HEK293 (cell line): ENCODE data around the gene AOC3.
"Not testable (repeated sequence)": the region's sequence is repeated elsewhere in the genome, so short reads cannot be mapped to it uniquely, and the experiment has no call there.

ENCODE experiments used
- CTCF ChIA-PET: fragments of 350-600 bp; formaldehyde crosslinking; extraction: SDS; loops from one replicate; lab custom pipeline; 2021; ENCODE audit warnings: antibody characterized with exemption; lab: Yijun Ruan, JAX
- POLR2A ChIA-PET: fragments of 300-600 bp; formaldehyde crosslinking; extraction: SDS; loops from one replicate; lab custom pipeline; 2020; ENCODE audit warnings: antibody characterized with exemption, inconsistent platforms; lab: Yijun Ruan, JAX
- H3K27ac ChIP-seq: fragments of 200-500 bp; sonication (Bioruptor generic); 2 replicates; pipeline ENCODE4 v1.5.1; 2014; ENCODE audit warnings: low read depth, low read length, control low read depth, inconsistent platforms; ENCODE audit errors: extremely low read depth
- H3K36me3 ChIP-seq, 2 experiments: fragments of 200-500 bp in 1 of 2; sonication (Bioruptor generic) in 1 of 2; 1 replicate in 1 of 2; 2 replicates in 1 of 2; pipeline ENCODE4 v1.5.1; 2014 to 2017; ENCODE audit warnings: inconsistent platforms in 2 of 2, low read length in 2 of 2; ENCODE audit not compliant: control insufficient read depth in 2 of 2, insufficient read depth in 1 of 2
- H3K4me1 ChIP-seq: fragments of 200-500 bp; sonication (Bioruptor generic); 2 replicates; pipeline ENCODE4 v1.5.1; 2014; ENCODE audit warnings: mild to moderate bottlenecking, low read length, inconsistent platforms; ENCODE audit not compliant: control insufficient read depth, insufficient read depth
- H3K4me3 ChIP-seq: 2 replicates; pipeline ENCODE4 v1.5.1; 2011; ENCODE audit warnings: low read depth, mild to moderate bottlenecking, control low read depth, low read length, moderate library complexity
- H3K9me3 ChIP-seq: fragments of 200-500 bp; sonication (Bioruptor generic); 2 replicates; pipeline ENCODE4 v1.5.1; 2014; ENCODE audit warnings: low read depth, low read length, inconsistent platforms; ENCODE audit not compliant: control insufficient read depth, insufficient read depth
- EGR2 ChIP-seq: fragments of 450-650 bp; formaldehyde crosslinking; IDR thresholded peaks from 2 replicates; pipeline ENCODE4 v1.5.1; 2016; ENCODE audit warnings: low read depth, missing biosample characterization, missing genetic modification characterization
- GFI1B ChIP-seq: fragments of 450-650 bp; formaldehyde crosslinking; IDR thresholded peaks from 2 replicates; pipeline ENCODE4 v1.5.1; 2016; ENCODE audit warnings: missing biosample characterization, missing genetic modification characterization
- GLIS2 ChIP-seq: fragments of 450-650 bp; formaldehyde crosslinking; IDR thresholded peaks from 2 replicates; pipeline ENCODE4 v1.5.1; 2016; ENCODE audit warnings: missing biosample characterization, missing genetic modification characterization
- HOXC10 ChIP-seq: sonication (generic); formaldehyde crosslinking; IDR thresholded peaks from 2 replicates; pipeline ENCODE4 v1.8.1; 2023; ENCODE audit warnings: mild to moderate bottlenecking, missing genetic modification reagents
- KLF10 ChIP-seq: fragments of 450-650 bp; IDR thresholded peaks from 2 replicates; pipeline ENCODE4 v1.5.1; 2018; ENCODE audit warnings: missing biosample characterization, mild to moderate bottlenecking, missing genetic modification characterization
- ZBTB17 ChIP-seq: fragments of 450-650 bp; formaldehyde crosslinking; IDR thresholded peaks from 2 replicates; pipeline ENCODE4 v1.5.1; 2016; ENCODE audit warnings: missing biosample characterization, missing genetic modification characterization
- ZFP3 ChIP-seq: fragments of 450-650 bp; formaldehyde crosslinking; IDR thresholded peaks from 2 replicates; pipeline ENCODE4 v1.5.1; 2016; ENCODE audit warnings: low read depth, missing biosample characterization, missing genetic modification characterization
- ZNF133 ChIP-seq: fragments of 450-650 bp; formaldehyde crosslinking; IDR thresholded peaks from 2 replicates; pipeline ENCODE4 v1.5.1; 2016; ENCODE audit warnings: missing biosample characterization, missing genetic modification characterization
- ZNF16 ChIP-seq: fragments of 450-650 bp; formaldehyde crosslinking; IDR thresholded peaks from 2 replicates; pipeline ENCODE4 v1.5.1; 2016; ENCODE audit warnings: low read depth, missing biosample characterization, missing genetic modification characterization
- ZNF354C ChIP-seq: fragments of 450-650 bp; formaldehyde crosslinking; IDR thresholded peaks from 2 replicates; pipeline ENCODE4 v1.5.1; 2016; ENCODE audit warnings: missing biosample characterization, missing genetic modification characterization, low read depth, borderline replicate concordance
- ZNF473 ChIP-seq: fragments of 450-650 bp; formaldehyde crosslinking; IDR thresholded peaks from 2 replicates; pipeline ENCODE4 v1.5.1; 2017; ENCODE audit warnings: missing biosample characterization, missing genetic modification characterization
- ZNF707 ChIP-seq: fragments of 450-650 bp; formaldehyde crosslinking; IDR thresholded peaks from 2 replicates; pipeline ENCODE4 v1.5.1; 2016; ENCODE audit warnings: missing biosample characterization, missing genetic modification characterization
- TF ChIP-seq, protein P1 (sequence below): fragments of 450-650 bp; formaldehyde crosslinking; IDR thresholded peaks from 2 replicates; pipeline ENCODE4 v1.5.1; 2017; ENCODE audit warnings: missing biosample characterization, missing genetic modification characterization

The AOC3 gene

DNA sequence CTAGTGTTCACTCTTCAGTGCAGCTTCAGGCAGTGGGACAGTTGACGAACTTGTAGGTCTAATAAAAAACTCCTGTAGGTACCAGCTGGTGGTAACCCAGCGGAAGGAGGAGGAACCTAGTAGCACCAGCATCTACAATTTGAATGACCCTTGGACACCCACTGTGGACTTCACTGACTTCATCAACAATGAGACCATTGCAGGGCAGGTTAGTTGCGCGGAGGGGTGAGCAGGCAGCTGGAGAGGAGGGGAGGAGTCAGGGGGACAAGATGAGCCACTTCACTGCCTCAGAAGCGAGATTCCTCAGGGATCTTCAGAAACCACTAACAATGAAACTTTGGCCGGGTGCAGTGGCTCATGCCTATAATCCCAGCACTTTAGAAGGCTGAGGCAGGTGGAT, 22.3 kb downstream of the AOC3 start (continued):
- no peak for TF ChIP-seq ZNF16 (tag by site-specific recombination)
- TF ChIP-seq GFI1B (tag by site-specific recombination), result no peak
- TF ChIP-seq ZFP3 (tag by site-specific recombination), result no peak
- TF ChIP-seq ZBTB17, result no peak
- TF ChIP-seq HOXC10 (CRISPR knock-in tag), result no peak
- TF ChIP-seq KLF10 (tag by site-specific recombination), result no peak

DNA sequence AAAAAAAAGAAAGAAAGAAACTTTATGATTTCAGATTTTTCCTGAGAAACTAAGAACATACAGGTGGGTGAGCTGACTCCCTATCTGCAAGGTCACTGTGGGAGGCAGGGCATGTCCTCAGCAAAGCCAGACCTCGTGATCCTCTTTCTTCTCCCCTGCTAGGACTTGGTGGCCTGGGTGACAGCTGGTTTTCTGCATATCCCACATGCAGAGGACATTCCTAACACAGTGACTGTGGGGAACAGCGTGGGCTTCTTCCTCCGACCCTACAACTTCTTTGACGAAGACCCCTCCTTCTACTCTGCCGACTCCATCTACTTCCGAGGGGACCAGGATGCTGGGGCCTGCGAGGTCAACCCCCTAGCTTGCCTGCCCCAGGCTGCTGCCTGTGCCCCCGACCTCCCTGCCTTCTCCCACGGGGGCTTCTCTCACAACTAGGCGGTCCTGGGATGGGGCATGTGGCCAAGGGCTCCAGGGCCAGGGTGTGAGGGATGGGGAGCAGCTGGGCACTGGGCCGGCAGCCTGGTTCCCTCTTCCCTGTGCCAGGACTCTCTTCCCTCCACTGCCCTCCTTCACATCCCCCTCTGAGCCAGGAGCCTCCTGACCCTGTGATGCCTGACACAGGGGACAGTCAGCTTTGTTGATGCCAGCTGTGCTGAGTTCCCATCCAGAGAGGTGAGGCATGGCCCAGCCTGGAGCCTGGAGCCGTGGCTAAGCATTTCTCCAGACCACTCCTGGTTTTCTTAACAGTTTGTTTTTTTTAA, 23.1 kb downstream of the AOC3 start:
- CTCF ChIA-PET, H3K36me3 ChIP-seq, POLR2A ChIA-PET, H3K27ac ChIP-seq, H3K4me1 ChIP-seq, H3K4me3 ChIP-seq, H3K9me3 ChIP-seq: not testable (repeated sequence)

DNA sequence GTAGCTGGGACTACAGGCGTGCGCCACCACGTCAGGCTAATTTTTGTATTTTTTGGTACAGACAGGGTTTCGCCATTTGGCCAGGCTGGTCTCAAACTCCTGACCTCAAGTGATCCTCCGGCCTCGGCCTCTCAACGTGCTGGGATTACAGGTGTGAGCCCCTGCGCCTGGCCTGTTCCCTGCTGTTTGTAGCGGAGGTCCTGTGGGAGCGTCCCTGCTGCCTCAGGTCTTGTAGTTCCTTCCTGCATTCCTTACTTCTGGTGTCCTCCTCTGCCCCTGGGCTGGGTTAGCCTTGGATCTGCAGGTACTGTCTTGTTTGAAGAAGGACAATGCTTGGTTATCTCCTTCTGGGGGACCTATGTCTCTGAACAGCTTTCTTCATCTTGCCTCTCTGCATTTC, 26.0 kb downstream of the AOC3 start:
- Histone ChIP-seq H3K27ac (no peak overlapping the region), H3K4me3 (no peak overlapping the region), H3K9me3 (no peaks in the 10 kb centered on the region), H3K4me1 (no peaks in the 10 kb centered on the region), H3K36me3 (no peaks in the 10 kb centered on the region)
- CTCF ChIA-PET, result interaction anchor here (0.7 kb wide), 1 partner anchor 535 kb away, joined by 4 read pairs; no protein-coding TSS in a partner anchor
- TF ChIP-seq ZNF707, result no peak
- TF ChIP-seq GLIS2, result no peak
- no peak for TF ChIP-seq EGR2
- no peak for TF ChIP-seq ZNF473 (tag by site-specific recombination)
- no peak for TF ChIP-seq ZNF354C (tag by site-specific recombination)
- TF ChIP-seq ZNF133, result no peak
- POLR2A ChIA-PET, result no interaction called here

DNA sequence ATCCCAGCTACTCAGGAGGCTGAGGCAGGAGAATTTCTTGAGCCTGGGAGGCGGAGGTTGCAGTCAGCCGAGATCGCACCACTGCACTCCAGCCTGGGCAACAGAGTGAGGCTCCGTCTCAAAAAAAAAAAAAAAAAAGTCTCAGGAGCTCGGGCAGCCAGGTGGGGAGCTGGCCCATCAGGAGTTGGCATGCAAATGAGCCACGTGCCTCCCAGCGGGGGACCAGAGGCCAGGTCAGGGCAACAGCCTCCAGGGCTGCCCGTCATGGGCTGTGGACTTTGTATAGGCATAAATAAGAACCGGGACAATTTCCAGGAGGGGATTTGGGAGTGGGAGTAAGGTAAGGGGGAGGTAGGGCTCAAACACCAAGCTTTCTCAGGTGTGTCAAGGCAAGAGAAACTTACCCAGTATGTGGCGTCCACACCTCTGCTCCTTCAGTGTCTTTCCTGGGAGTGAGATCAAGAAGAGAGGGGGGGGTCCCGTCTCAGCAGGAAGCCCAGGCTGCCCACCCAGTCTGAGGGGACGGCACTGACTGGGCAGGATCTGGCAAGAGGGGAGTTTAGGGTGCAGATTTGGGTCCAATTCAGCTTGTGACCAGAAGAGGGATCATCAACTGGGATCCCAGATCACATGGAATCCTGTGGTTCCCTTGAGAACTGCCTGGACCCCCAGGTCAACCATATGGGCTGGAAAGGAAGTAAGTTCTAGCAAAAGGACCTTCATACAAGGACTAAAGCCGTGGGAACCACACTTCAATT, 27.3 kb downstream of the AOC3 start:
- TF ChIP-seq, protein P1, sequence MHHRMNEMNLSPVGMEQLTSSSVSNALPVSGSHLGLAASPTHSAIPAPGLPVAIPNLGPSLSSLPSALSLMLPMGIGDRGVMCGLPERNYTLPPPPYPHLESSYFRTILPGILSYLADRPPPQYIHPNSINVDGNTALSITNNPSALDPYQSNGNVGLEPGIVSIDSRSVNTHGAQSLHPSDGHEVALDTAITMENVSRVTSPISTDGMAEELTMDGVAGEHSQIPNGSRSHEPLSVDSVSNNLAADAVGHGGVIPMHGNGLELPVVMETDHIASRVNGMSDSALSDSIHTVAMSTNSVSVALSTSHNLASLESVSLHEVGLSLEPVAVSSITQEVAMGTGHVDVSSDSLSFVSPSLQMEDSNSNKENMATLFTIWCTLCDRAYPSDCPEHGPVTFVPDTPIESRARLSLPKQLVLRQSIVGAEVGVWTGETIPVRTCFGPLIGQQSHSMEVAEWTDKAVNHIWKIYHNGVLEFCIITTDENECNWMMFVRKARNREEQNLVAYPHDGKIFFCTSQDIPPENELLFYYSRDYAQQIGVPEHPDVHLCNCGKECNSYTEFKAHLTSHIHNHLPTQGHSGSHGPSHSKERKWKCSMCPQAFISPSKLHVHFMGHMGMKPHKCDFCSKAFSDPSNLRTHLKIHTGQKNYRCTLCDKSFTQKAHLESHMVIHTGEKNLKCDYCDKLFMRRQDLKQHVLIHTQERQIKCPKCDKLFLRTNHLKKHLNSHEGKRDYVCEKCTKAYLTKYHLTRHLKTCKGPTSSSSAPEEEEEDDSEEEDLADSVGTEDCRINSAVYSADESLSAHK (tag by site-specific recombination), result no peak
- TF ChIP-seq, all 188 proteins: peak for 0
- ChIA-PET POLR2A (no interaction called here), CTCF (interaction anchor here (0.6 to 0.7 kb wide), 3 partner anchors 35 to 201 kb away, joined by 3 to 4 read pairs (median 4); partner anchors contain the start of gene PLEKHH3)
- H3K36me3 ChIP-seq, result no peaks in the 10 kb centered on the region
- no peaks in the 10 kb centered on the region for H3K9me3 ChIP-seq
- H3K27ac ChIP-seq, result no peak overlapping the region
- H3K4me3 ChIP-seq, result no peak overlapping the region
- no peaks in the 10 kb centered on the region for H3K4me1 ChIP-seq
